Adipose tissue (tissue), 3 donors: ENCODE measurements around the gene FAM168B. TPM values are rescaled to one million over a fixed set of nuclear protein-coding genes. Genes with fewer than 3 reads are reported as not detected.
A peak's percentile ranks its signal among the peaks of the same experiment; 100 is the strongest.
"Not testable (repeated sequence)": the region's sequence is repeated elsewhere in the genome, so short reads cannot be mapped to it uniquely, and the experiment has no call there.

Source experiments
- H3K27ac ChIP-seq: one replicate; pipeline ENCODE4 v1.5.1; 2013; ENCODE audit warnings: low read depth, low read length
- whole genome bisulfite sequencing, 3 donors: extraction: QIAGEN DNeasy Blood & Tissue Kit; methylation state at CpG; one replicate each; pipeline ENCODE4 v1.1.7; 2013; 5-methylcytosine and 5-hydroxymethylcytosine counted together
- polyA plus RNA-seq, 3 donors: library from polyadenylated mRNA; stranded (reverse); fragments of 200-250 nt; gene quantifications; one replicate each; pipeline ENCODE4 v1.2.3, GENCODE V29; 2013
- donor health status: healthy with polysubstance abuse.
- donor health status: Bipolar disorder and iron deficiency.
- donor health status: healthy.

Gene FAM168B
- 10 to 100 TPM; 24.5 to 67.2 (median 41.6) TPM for polyA plus RNA-seq

GRCh38 chr2:131093006-131093695 lies at the start of gene FAM168B:
TSS of gene FAM168B (minus strand) at chr2:131093460. CDS start at chr2:131082646, 10,814 bp downstream.
- 0% methylated on average over 90 to 107 of the region's 107 CpGs for WGBS, 3 donors

GRCh38 chr2:131142849-131143248 lies 49.6 kb upstream of the FAM168B start:
- whole genome bisulfite sequencing, 3 donors: 94 to 98% (median 97%) methylated on average over 5 of the region's 5 CpGs
- H3K27ac ChIP-seq: no peak overlapping the region

More at GRCh38 chr2:131093006-131093695, at the start of gene FAM168B:
- peak within 1 kb of the TSS; percentile 71 for H3K27ac ChIP-seq

- no peak overlapping the region for H3K27ac ChIP-seq
- 86 to 98% (median 97%) methylated on average over 2 of the region's 2 CpGs for WGBS, 3 donors
Measured at GRCh38 chr2:131140581-131140980, 47.3 kb upstream of the FAM168B start.

GRCh38 chr2:131132729-131133128 lies 39.5 kb upstream of the FAM168B start:
- WGBS, 3 donors: 88 to 92% (median 91%) methylated on average over 8 of the region's 8 CpGs
- H3K27ac ChIP-seq: no peak overlapping the region

- H3K27ac ChIP-seq: no peak overlapping the region
- 97 to 100% (median 98%) methylated on average over 2 of the region's 2 CpGs for WGBS, 3 donors
Measured at GRCh38 chr2:131130298-131130596, 37.0 kb upstream of the FAM168B start.

- H3K27ac ChIP-seq: no peak overlapping the region
- WGBS, 3 donors: 89 to 92% (median 90%) methylated on average over 3 of the region's 3 CpGs
Measured at GRCh38 chr2:131127981-131128380, 34.7 kb upstream of the FAM168B start.

GRCh38 chr2:131127076-131127475 lies 33.8 kb upstream of the FAM168B start:
- no peak overlapping the region for H3K27ac ChIP-seq
- WGBS, 3 donors: 84 to 95% (median 90%) methylated on average over 3 of the region's 3 CpGs

- H3K27ac ChIP-seq: no peak overlapping the region
- 75 to 90% (median 75%) methylated on average over 5 of the region's 5 CpGs for WGBS, 3 donors
Measured at GRCh38 chr2:131126436-131126835, 33.2 kb upstream of the FAM168B start.

- 84 to 93% (median 90%) methylated on average over 7 of the region's 7 CpGs for WGBS, 3 donors
- H3K27ac ChIP-seq: no peak overlapping the region
Measured at GRCh38 chr2:131125195-131125757, 32.0 kb upstream of the FAM168B start.

GRCh38 chr2:131123192-131123591 lies 29.9 kb upstream of the FAM168B start:
- no peak overlapping the region for H3K27ac ChIP-seq
- 91 to 96% (median 96%) methylated on average over 3 of the region's 3 CpGs for WGBS, 3 donors

- 95 to 99% (median 98%) methylated on average over 4 of the region's 4 CpGs for WGBS, 3 donors
Measured at GRCh38 chr2:131122496-131122895, 29.2 kb upstream of the FAM168B start.

GRCh38 chr2:131121464-131121863 lies 28.2 kb upstream of the FAM168B start:
- 96 to 98% (median 96%) methylated on average over 4 of the region's 4 CpGs for WGBS, 3 donors
- no peak overlapping the region for H3K27ac ChIP-seq

More at GRCh38 chr2:131122496-131122895, 29.2 kb upstream of the FAM168B start:
- no peak overlapping the region for H3K27ac ChIP-seq

- WGBS, 3 donors: 66 to 95% (median 90%) methylated on average over 12 of the region's 12 CpGs
- no peak overlapping the region for H3K27ac ChIP-seq
Measured at GRCh38 chr2:131120815-131121317, 27.6 kb upstream of the FAM168B start.

- no peak overlapping the region for H3K27ac ChIP-seq
Measured at GRCh38 chr2:131115752-131116151, 22.5 kb upstream of the FAM168B start.

GRCh38 chr2:131114950-131115349 lies 21.7 kb upstream of the FAM168B start:
- not testable (repeated sequence) for H3K27ac ChIP-seq
- 93 to 97% (median 97%) methylated on average over 3 of the region's 3 CpGs for WGBS, 3 donors

GRCh38 chr2:131113566-131114227 lies 20.4 kb upstream of the FAM168B start:
- no peak overlapping the region for H3K27ac ChIP-seq
- 85 to 94% (median 93%) methylated on average over 7 of the region's 7 CpGs for WGBS, 3 donors

- H3K27ac ChIP-seq: no peak overlapping the region
- whole genome bisulfite sequencing, 3 donors: 45 to 52% (median 52%) methylated on average over 2 of the region's 2 CpGs
Measured at GRCh38 chr2:131112529-131112928, 19.3 kb upstream of the FAM168B start.

GRCh38 chr2:131105950-131106801 lies 12.9 kb upstream of the FAM168B start:
- 1 to 2% (median 2%) methylated on average over 19 of the region's 19 CpGs for WGBS, 3 donors
- H3K27ac ChIP-seq: peak overlapping the region; percentile 79
